AG09319 (cell line): Measurements from ENCODE around the gene GRIN2D.
A peak's percentile ranks its signal among the peaks of the same experiment; 100 is the strongest.

Experiments
- DNase-seq: peaks from one replicate; pipeline ENCODE4 v3.0.0-alpha.2; 2010; ENCODE audit warnings: low read depth; ENCODE audit errors: extremely low read depth
- CTCF ChIP-seq: IDR thresholded peaks from 2 replicates; pipeline ENCODE4 v1.5.1; 2011; ENCODE audit warnings: low read depth, mild to moderate bottlenecking, inconsistent platforms, low read length, moderate library complexity

The GRIN2D gene

GRCh38 chr19:48395499-48395898 is 2.0 kb downstream of the GRIN2D start:
- DNase-seq, result no peak
- no peak for TF ChIP-seq CTCF

- no peak for DNase-seq
- no peak for TF ChIP-seq CTCF
These were observed 2.8 kb downstream of the GRIN2D start for GRCh38 chr19:48396016-48396823.

GRCh38 chr19:48396824-48397176 is 3.3 kb downstream of the GRIN2D start:
- no peak for DNase-seq
- no peak for TF ChIP-seq CTCF

GRCh38 chr19:48397263-48398101 is 4.0 kb downstream of the GRIN2D start:
- no peak for DNase-seq
- TF ChIP-seq CTCF, result no peak

- DNase-seq, result no peak
- TF ChIP-seq CTCF, result no peak
These were observed 4.6 kb downstream of the GRIN2D start for GRCh38 chr19:48398102-48398374.

GRCh38 chr19:48398375-48399235 is 5.1 kb downstream of the GRIN2D start:
- TF ChIP-seq CTCF, result no peak
- DNase-seq, result peak; percentile 41
